ENCODE results near the gene CCDC81.
A peak's percentile ranks its signal among the peaks of the same experiment; 100 is the strongest.

Gene CCDC81

DNA sequence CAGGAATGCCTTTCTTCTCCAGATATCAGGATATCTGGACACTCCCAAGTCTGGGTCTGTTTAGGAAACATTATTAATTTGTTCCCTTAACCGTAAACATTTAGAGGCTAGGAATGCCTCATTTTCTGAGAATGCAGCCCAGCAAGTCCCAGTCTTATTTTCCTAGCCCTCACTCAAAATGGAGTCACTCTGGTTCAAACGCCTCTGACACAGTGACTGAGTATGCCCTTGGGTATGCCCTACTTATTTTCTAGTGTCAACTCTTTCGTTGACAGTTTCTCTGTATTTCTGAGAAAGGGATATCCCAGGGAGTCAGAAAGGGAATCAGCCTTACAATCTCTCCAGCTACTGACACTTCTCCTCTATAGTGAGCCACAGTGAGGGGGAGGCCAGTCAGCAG is 16.0 kb upstream of the CCDC81 start:
- no peak overlapping the region for H3K4me3 ChIP-seq (ENCODE audit: low read depth, low read length)
- TF ChIP-seq CTCF (IDR thresholded peaks at IDR 0.05; ENCODE audit: low read depth, low read length, missing control alignments) = no peak
- no peak for DNase-seq (ENCODE audit: low read depth)
- in situ Hi-C loops (cut with HindIII; ENCODE audit: low sequenced_read_pairs) = no loop called here

- TF ChIP-seq CTCF (IDR thresholded peaks at IDR 0.05; ENCODE audit: low read depth, low read length, missing control alignments) = peak; percentile 42
Observed at GRCh38 chr11:86360775-86361395, 13.8 kb upstream of the CCDC81 start.

GRCh38 chr11:86363424-86363823 is 11.3 kb upstream of the CCDC81 start:
- no peak for DNase-seq (ENCODE audit: low read depth)
- no peak overlapping the region for H3K4me3 ChIP-seq (ENCODE audit: low read depth, low read length)
- in situ Hi-C loops (cut with HindIII; ENCODE audit: low sequenced_read_pairs) = no loop called here
- TF ChIP-seq CTCF (IDR thresholded peaks at IDR 0.05; ENCODE audit: low read depth, low read length, missing control alignments) = no peak

More at GRCh38 chr11:86360775-86361395, 13.8 kb upstream of the CCDC81 start:
- no peak overlapping the region for H3K4me3 ChIP-seq (ENCODE audit: low read depth, low read length)
- DNase-seq (ENCODE audit: low read depth) = peak; percentile 18
- in situ Hi-C loops (cut with HindIII; ENCODE audit: low sequenced_read_pairs) = no loop called here

GRCh38 chr11:86365546-86365945 is 9.1 kb upstream of the CCDC81 start:
- no peak for DNase-seq (ENCODE audit: low read depth)
- no peak for TF ChIP-seq CTCF (IDR thresholded peaks at IDR 0.05; ENCODE audit: low read depth, low read length, missing control alignments)
- H3K4me3 ChIP-seq (ENCODE audit: low read depth, low read length) = no peak overlapping the region
- in situ Hi-C loops (cut with HindIII; ENCODE audit: low sequenced_read_pairs) = no loop called here

DNA sequence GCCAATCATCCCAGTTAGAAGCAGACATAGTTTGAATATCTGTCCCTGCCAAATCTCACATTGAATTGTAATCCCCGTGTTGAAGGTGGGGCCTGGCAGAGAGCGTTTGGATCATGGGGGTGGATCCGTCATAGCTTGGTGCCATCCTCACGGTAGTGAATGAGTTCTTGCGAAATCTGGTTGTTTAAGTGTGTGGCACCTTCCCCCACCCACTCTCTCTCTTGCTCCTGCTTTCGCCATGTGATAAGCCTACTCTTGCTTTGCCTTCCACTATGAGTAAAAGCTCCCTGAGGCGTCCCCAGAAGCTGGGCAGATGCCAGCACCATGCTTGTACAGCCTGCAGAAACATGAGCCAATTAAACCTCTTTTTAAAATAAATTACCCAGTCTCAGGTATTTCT is 5.0 kb upstream of the CCDC81 start:
- no peak overlapping the region for H3K4me3 ChIP-seq (ENCODE audit: low read depth, low read length)

GRCh38 chr11:86370171-86370570 is 4.5 kb upstream of the CCDC81 start:
- in situ Hi-C loops (cut with HindIII; ENCODE audit: low sequenced_read_pairs) = no loop called here
- no peak for TF ChIP-seq CTCF (IDR thresholded peaks at IDR 0.05; ENCODE audit: low read depth, low read length, missing control alignments)

More for the DNA sequence above, 5.0 kb upstream of the CCDC81 start:
- no peak for DNase-seq (ENCODE audit: low read depth)
- TF ChIP-seq CTCF (IDR thresholded peaks at IDR 0.05; ENCODE audit: low read depth, low read length, missing control alignments) = no peak
- in situ Hi-C loops (cut with HindIII; ENCODE audit: low sequenced_read_pairs) = no loop called here

More at GRCh38 chr11:86370171-86370570, 4.5 kb upstream of the CCDC81 start:
- H3K4me3 ChIP-seq (ENCODE audit: low read depth, low read length) = no peak overlapping the region
- DNase-seq (ENCODE audit: low read depth) = no peak

All from astrocyte of the cerebellum (primary cell).